Stimulated activated CD4-positive, alpha-beta T cell treated with anti-CD3 and anti-CD28 coated beads, Interleukin-2, amount 100 ng/mL, for 48 hours (primary cell): ENCODE data around the gene CTCF.
A peak's percentile ranks its signal among the peaks of the same experiment; 100 is the strongest.

Source experiments
- DNase-seq, 2 donors: peaks; one replicate each; pipeline ENCODE4 v3.0.0-alpha.2; 2020

CTCF gene

DNA sequence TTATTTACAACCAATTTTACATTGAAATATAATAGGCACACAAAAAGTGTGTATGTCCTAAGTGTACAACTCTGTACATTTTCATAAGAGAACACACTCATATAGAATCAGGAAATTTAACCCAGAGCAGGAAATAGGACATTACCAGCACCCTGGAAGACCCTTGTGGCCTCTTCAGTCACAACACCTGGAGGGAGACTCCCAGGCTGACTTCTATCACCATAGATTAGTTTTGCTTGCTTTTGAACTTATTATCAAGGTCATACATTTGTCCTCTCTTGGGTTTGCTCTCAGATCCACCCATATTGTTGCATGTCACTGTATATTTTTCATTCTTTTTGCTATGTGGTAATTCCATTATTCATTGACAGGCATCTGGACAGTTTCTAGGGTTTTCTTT, 27.9 kb upstream of the CTCF start:
- DNase-seq, result no peak

DNA sequence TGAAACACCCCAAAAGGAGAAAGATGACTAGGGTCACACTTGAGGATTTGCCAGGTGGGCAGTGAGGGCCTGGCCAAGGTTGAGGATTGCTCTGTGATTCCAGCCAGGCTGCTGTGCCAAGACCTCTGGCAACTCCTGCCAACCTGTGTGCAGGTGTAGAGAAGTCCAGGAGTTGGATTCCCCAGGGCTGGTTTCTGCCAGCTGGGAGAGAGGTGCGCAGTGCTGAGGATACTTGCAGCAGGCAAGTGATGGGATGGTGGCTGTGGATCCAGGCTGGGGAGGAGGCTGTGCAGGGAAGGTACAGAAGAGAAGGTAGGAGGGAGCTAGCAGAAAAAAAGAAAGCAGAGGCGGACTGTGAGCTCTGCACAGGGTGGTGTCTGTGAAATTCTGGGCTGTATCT, 27.1 kb upstream of the CTCF start:
- DNase-seq, result no peak

DNA sequence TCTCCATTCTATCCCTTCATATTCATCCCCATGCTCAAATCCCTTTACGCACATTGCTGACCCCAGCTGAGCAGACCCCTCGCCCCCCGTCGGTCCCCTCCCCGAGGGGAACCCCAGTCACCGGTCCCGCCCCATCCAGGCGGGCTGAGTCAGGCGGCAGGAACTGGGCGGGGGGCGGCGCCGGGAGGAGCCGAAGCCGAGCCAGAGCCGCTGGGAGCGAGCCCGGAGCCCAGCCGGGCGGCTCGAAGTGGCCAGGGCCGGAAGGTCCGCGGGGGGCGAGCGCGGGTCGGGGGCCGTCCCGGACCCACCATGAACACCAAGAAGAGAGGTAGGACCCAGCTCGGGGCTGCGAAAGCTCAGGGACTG, 25.1 kb upstream of the CTCF start:
- peak in 1 of 2 donors; percentile 45 for DNase-seq

DNA sequence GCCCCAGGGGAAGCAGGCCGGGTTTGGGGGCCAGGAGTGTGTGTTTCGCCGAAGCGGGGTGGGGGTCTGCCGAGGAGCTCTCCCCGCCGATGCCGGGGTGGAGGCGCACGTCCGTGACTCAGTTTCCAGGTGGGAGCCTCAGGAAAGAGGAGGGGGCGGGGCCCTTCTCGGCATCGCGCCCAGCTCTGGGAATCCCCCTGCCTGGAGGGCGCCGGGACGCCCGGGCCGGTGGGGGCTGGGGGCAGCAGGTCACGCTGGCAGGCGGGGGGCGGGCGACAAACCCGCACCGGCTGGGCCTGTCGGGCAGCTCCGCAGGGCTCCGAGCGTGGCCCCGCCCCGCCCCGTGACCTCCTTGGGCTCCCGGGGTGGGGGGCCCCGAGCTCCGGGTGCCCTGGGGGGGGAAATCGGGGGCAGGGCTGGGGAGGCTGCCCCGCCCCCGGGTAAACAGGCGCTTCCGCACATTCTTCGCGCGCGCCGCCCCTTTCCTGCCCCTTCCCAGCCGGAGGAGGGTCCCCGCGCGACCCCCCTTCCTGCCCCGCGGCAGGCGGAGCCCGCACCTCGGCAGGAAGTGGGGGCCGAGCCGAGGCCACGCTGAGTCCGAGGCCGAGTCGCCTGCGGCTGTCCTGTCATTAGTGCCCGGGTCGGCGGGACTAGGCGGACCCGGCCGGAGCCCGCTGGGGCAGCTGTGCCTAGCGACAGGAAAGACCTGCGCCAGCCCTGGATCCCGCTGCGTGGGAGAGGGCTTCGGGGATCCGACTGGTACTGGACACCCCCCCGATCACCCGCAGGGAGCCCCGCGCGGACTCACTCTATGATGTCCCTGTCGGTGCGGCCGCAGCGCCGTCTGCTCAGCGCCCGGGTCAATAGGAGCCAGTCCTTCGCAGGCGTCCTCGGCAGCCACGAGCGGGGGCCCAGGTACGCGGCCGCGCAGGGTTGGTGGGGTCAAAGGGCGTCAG, 24.4 kb upstream of the CTCF start:
- no peak for DNase-seq

DNA sequence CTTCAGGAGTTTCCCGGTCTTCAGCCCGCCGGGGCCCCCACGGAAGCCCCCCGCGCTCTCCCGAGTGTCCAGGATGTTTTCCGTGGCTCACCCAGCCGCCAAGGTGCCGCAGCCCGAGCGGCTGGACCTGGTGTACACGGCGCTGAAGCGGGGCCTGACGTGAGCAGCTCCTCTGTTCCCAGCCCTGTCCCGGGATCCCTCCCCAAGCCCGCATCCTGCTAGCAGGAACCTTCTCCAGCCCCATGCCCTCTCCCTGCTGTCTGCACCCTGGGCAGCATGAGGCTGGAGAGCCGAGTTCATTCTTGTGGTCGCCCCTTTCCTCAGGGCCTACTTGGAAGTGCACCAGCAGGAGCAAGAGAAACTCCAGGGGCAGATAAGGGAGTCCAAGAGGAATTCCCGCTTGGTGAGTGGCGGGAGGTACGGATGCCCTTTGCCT, 23.6 kb upstream of the CTCF start:
- no peak for DNase-seq

- no peak for DNase-seq
Measured at GRCh38 chr16:67539271-67539670, 23.1 kb upstream of the CTCF start.

- DNase-seq, result no peak
Measured at GRCh38 chr16:67539691-67540635, 22.4 kb upstream of the CTCF start.

DNA sequence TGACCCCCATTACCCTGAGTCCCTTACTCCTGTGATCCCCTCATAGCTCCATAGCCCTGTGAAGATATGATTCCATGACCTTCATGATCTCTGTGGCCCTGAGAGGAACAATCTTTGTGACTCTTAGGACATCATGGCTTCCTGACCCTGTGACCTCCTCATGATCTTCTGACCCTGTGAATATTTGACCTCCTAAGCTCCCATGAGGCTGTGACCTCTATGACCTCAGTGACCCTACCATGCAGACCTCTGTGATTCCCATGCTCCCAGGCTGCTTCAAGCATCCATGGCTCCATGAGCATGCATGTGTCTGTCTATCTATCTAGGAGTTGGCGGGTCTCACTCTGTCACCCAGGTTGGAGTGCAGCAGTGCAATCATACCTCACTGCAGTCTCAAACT, 21.6 kb upstream of the CTCF start:
- DNase-seq, result no peak

- no peak for DNase-seq
Measured at GRCh38 chr16:67541391-67542263, 20.7 kb upstream of the CTCF start.

DNA sequence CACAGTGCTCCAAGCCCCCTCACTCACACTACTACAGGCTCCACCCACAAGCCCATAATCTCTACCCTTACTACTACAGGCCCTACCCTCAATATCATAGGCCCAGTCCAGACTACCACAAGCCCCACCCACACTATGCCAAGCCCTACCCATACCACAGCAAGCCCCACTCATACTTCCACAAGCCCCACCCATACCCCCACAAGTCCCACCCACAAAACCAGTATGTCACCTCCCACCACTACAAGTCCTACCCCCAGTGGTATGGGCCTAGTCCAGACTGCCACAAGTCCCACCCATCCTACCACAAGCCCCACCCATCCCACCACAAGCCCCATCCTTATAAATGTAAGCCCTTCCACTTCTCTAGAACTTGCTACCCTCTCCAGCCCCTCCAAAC, 19.9 kb upstream of the CTCF start:
- DNase-seq, result peak; percentile 43 to 45

DNA sequence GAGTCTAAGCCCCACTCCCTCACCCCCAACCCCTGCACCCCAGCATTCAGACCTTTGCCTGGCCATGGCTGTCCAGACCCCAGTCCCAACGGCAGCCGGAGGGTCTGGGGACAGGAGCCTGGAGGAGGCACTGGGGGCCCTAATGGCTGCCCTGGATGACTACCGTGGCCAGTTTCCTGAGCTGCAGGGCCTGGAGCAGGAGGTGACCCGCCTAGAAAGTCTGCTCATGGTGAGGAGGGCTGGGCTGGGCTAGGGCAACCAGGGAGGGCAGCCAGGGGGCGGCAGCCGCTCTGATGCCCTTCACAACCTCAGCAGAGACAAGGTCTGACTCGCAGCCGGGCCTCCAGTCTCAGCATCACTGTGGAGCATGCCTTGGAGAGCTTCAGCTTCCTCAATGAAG, 19.3 kb upstream of the CTCF start:
- DNase-seq, result no peak

GRCh38 chr16:67543582-67543981, 18.7 kb upstream of the CTCF start:
- no peak for DNase-seq

DNA sequence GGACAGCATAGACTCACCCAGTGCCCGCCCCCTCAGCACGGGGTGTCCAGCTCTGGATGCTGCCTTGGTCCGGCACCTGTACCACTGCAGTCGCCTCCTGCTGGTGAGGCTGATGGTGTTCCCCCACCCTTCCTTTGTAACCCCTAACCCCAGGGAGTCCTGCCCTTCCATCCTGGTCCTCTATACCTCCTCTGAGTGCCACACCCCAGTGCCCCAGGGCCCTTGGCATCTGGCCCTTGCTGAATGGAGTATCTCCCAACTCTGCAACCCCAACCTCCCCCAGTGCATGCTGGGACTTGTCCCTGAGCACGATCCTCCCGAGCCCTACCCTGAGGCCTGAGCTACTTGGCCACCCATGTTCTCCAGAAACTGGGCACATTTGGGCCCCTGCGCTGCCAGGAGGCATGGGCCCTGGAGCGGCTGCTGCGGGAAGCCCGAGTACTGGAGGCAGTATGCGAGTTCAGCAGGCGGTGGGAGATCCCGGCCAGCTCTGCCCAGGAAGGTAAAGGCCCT, 17.9 kb upstream of the CTCF start:
- no peak for DNase-seq

DNA sequence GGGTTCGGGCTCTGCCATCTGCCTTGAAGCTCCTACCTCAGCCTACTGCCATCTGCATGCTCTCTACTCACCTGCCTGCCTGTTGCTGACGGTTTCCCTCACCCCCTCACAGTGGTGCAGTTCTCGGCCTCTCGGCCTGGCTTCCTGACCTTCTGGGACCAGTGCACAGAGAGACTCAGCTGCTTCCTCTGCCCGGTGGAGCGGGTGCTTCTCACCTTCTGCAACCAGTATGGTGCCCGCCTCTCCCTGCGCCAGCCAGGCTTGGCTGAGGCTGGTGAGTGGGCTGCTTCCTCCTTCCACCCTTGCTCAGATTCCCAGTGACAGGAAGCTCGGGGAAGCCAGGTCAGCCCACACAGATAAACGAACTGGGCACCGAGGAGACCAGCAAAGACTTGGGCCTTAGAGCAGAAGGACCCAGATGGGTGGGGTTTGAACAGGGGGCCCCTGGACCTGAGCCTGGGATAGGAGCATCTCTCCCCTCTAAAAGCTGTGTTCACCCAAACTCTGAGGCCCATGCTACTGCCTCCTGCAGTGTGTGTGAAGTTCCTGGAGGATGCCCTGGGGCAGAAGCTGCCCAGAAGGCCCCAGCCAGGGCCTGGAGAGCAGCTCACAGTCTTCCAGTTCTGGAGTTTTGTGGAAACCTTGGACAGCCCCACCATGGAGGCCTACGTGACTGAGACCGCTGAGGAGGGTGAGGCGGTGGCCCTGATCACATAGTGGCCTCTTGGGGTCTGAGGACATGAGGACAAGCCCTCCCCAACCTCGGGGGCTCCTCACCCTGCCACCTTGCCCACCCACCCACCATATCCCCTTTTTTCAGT, 17.3 kb upstream of the CTCF start:
- DNase-seq, result no peak

- DNase-seq, result no peak
Measured at GRCh38 chr16:67545665-67546024, 16.7 kb upstream of the CTCF start.

DNA sequence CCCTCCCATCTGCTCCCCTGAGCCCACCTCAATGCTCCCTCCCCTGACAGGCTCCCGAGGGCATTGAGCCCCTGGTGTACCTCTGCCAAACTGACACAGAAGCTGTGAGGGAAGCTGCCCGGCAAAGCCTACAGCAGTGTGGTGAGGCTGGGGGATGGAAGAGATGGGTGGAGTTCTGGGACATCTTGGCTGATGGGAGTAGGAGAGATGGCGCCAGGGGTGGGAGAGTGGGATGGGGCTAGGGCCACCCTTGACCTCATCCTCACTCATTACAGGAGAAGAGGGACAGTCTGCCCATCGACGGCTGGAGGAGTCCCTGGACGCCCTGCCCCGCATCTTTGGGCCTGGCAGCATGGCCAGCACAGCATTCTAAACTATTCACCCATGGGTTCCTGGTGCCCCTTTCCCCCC, 16.2 kb upstream of the CTCF start:
- no peak for DNase-seq

- peak; percentile 66 to 79 for DNase-seq
Measured at GRCh38 chr16:67546761-67547422, 15.4 kb upstream of the CTCF start.

DNA sequence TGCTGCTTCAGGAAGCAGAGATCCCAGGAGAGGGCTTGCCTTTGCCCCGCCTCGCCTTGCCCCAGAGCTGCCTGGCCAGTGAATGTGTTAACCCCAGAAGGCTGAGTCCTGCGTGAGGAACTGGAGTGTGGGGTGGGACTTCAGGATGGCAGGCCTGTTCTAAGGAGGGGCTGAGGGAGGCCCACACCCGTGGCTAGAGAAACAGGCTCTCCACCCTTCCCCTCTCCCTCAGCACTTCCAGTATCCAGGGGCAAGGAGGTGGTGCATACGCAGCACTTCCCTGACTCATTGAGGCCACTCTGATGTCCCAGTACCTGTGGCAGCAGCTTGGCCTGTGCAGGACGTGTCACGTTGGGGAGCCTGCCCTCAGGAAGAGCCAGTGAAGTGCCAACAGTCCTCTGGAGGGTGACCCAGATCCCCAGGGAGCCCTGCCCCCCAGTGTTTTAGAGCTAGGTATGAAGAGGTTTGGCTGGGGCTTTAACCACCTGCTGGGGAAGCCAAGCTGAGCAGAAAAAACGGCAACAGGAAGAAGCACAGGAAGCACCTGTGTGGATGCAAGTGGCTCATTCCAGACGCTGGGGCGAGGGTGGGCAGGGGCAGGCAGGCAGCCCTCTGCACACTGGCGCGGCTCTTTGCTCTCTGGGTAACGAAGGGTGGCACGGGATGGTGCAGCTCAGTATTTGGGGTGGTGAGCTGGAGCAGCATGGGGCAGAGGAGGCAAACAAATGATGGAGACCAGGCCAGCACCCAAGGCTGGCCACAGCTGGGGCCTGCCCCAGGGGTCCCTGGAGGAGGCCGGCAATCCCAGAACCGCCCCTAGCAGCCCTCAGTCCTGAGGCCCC, 14.7 kb upstream of the CTCF start:
- DNase-seq, result no peak

- no peak for DNase-seq
Measured at GRCh38 chr16:67548265-67549126, 13.8 kb upstream of the CTCF start.
